Measurements from ENCODE around the gene ENG.

DNA sequence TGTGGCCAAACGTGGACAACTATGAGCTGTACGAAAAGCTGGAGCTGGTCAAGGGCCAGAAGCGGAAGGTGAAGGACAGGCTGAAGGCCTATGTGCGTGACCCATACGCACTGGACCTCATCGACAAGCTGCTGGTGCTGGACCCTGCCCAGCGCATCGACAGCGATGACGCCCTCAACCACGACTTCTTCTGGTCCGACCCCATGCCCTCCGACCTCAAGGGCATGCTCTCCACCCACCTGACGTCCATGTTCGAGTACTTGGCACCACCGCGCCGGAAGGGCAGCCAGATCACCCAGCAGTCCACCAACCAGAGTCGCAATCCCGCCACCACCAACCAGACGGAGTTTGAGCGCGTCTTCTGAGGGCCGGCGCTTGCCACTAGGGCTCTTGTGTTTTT is 65.3 kb downstream of the ENG start:
- TF ChIP-seq OSR1 (CRISPR knock-in tag; IDR thresholded peaks at IDR 0.05) (no peak), BACH2 (CRISPR knock-in tag; IDR thresholded peaks at IDR 0.05; ENCODE audit: borderline replicate concordance) (no peak), ZNF70 (CRISPR knock-in tag; IDR thresholded peaks at IDR 0.05) (no peak), ZC3H10 (CRISPR knock-in tag; IDR thresholded peaks at IDR 0.05) (no peak), PATZ1 (CRISPR knock-in tag; IDR thresholded peaks at IDR 0.05; ENCODE audit: borderline replicate concordance) (no peak), ZFP30 (CRISPR knock-in tag; IDR thresholded peaks at IDR 0.05) (no peak), ZFP3 (CRISPR knock-in tag; IDR thresholded peaks at IDR 0.05) (no peak), ARNTL (CRISPR knock-in tag; IDR thresholded peaks at IDR 0.05; ENCODE audit: borderline replicate concordance, low read depth) (no peak), ZNF8 (CRISPR knock-in tag; IDR thresholded peaks at IDR 0.05) (no peak), GLIS3 (CRISPR knock-in tag; IDR thresholded peaks at IDR 0.05) (no peak), ZNF565 (CRISPR knock-in tag; conservative IDR thresholded peaks at IDR 0.05; ENCODE audit: low read depth) (no peak), SNAI2 (CRISPR knock-in tag; IDR thresholded peaks at IDR 0.05) (no peak)
- TF ChIP-seq, protein P1, sequence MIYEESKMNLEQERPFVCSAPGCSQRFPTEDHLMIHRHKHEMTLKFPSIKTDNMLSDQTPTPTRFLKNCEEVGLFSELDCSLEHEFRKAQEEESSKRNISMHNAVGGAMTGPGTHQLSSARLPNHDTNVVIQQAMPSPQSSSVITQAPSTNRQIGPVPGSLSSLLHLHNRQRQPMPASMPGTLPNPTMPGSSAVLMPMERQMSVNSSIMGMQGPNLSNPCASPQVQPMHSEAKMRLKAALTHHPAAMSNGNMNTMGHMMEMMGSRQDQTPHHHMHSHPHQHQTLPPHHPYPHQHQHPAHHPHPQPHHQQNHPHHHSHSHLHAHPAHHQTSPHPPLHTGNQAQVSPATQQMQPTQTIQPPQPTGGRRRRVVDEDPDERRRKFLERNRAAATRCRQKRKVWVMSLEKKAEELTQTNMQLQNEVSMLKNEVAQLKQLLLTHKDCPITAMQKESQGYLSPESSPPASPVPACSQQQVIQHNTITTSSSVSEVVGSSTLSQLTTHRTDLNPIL (CRISPR knock-in tag; IDR thresholded peaks at IDR 0.05; ENCODE audit: low read depth) = no peak

Measured in SK-N-SH treated with all-trans-retinoic acid at 6 μM for 48 hours (cell line).